IPS-20b (cell line): ENCODE results near the gene RMDN2.

ENCODE experiments used
- H3K27ac ChIP-seq: one replicate; pipeline ENCODE4 v1.5.1; 2013; ENCODE audit warnings: low read length
- H3K27me3 ChIP-seq: 2 replicates; pipeline ENCODE4 v1.6.1; 2013; ENCODE audit warnings: mild to moderate bottlenecking, low read length, inconsistent platforms; ENCODE audit not compliant: insufficient read depth
- H3K36me3 ChIP-seq: 2 replicates; pipeline ENCODE4 v1.6.1; 2013; ENCODE audit warnings: low read depth, mild to moderate bottlenecking, inconsistent platforms, low read length, moderate library complexity; ENCODE audit not compliant: insufficient read depth
- H3K4me1 ChIP-seq: 2 replicates; pipeline ENCODE4 v1.6.1; 2013; ENCODE audit warnings: mild to moderate bottlenecking, control low read depth, inconsistent platforms, low read length, moderate library complexity; ENCODE audit not compliant: insufficient read depth
- H3K4me3 ChIP-seq: 2 replicates; pipeline ENCODE4 v1.5.1; 2013; ENCODE audit warnings: mild to moderate bottlenecking, low read length, inconsistent platforms
- H3K9ac ChIP-seq: 2 replicates; pipeline ENCODE4 v1.6.1; 2013; ENCODE audit warnings: low read depth, mild to moderate bottlenecking, inconsistent platforms, low read length, moderate library complexity
- H3K9me3 ChIP-seq: 2 replicates; pipeline ENCODE4 v1.6.1; 2013; ENCODE audit warnings: mild to moderate bottlenecking, low read depth, low read length, inconsistent platforms; ENCODE audit not compliant: insufficient read depth

The RMDN2 gene

GRCh38 chr2:37904425-37904824, 20.7 kb upstream of the RMDN2 start:
- Histone ChIP-seq H3K36me3 (no peaks in the 10 kb centered on the region), H3K4me1 (no peaks in the 10 kb centered on the region; the same call in 1 of the 2 replicates), H3K9ac (no peak overlapping the region), H3K27me3 (no peaks in the 10 kb centered on the region), H3K9me3 (no peaks in the 10 kb centered on the region; the same call in 1 of the 2 replicates), H3K4me3 (no peak overlapping the region), H3K27ac (no peak overlapping the region)

DNA sequence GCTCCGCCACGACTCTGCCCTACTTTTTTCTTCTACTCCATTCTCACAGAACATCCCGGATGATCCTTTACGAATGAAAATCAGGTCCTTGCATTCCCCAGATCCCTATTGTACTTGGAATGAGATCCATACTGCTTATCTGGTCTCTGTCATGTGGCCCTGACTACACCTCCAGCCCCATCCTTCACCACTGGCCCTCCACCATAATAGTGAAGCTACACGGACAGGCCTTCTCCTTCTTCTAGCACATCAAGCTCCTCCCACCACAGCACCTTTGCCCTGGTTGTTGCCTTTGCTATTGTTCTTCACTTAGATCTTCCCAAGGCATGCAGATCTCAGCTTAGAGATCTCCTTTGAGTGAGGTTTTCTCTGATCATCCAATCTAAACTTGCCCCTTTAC, 20.1 kb upstream of the RMDN2 start:
- Histone ChIP-seq H3K9me3 (no peaks in the 10 kb centered on the region; the same call in 1 of the 2 replicates), H3K36me3 (no peaks in the 10 kb centered on the region), H3K9ac (no peak overlapping the region), H3K4me1 (no peaks in the 10 kb centered on the region; the same call in 1 of the 2 replicates), H3K4me3 (no peak overlapping the region), H3K27ac (no peak overlapping the region), H3K27me3 (no peaks in the 10 kb centered on the region)

- no peak overlapping the region for H3K9ac ChIP-seq
- no peak overlapping the region for H3K4me3 ChIP-seq
Measured at GRCh38 chr2:37906131-37906530, 19.0 kb upstream of the RMDN2 start.

DNA sequence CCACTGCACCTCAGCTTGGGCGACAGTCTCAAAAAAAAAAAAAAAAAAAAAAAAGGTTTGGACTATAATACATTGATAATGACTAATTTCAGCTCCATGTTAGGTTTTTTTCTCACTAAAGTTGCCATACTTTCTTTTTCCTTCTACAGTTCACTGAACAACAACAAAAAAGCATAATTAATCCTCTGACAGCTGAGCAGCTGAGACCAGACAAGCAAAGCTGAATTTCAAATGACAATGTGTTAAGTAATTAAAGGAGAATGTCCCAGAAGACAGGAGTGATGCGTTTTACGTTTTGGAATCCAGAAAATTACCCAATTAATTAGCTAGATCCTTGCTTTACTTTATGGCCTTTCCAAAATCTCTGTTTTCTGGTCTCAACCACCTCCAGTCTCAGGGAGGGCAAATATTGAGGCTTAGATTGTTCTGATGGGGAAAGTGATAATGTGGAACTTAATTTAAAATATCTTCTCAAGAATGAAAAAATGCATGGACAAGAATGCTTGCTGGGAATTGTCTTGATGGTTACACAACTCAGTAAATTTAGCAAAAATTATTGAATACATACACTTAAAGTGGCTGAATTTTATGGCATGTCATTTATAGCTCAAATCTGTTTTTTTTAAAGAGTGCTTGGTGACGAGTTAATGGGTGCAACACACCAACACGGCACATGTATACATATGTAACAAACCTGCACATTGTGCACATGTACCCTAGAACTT, 17.4 kb upstream of the RMDN2 start:
- no peaks in the 10 kb centered on the region for H3K27me3 ChIP-seq
- H3K36me3 ChIP-seq, result no peaks in the 10 kb centered on the region
- no peak overlapping the region for H3K9ac ChIP-seq
- H3K4me1 ChIP-seq, result no peaks in the 10 kb centered on the region; the same call in 1 of the 2 replicates
- H3K27ac ChIP-seq, result no peak overlapping the region
- H3K9me3 ChIP-seq, result no peaks in the 10 kb centered on the region
- H3K4me3 ChIP-seq, result no peak overlapping the region

More at GRCh38 chr2:37906131-37906530, 19.0 kb upstream of the RMDN2 start:
- H3K9me3 ChIP-seq, result no peaks in the 10 kb centered on the region
- H3K4me1 ChIP-seq, result no peaks in the 10 kb centered on the region; the same call in 1 of the 2 replicates
- no peak overlapping the region for H3K27ac ChIP-seq
- H3K27me3 ChIP-seq, result no peaks in the 10 kb centered on the region
- H3K36me3 ChIP-seq, result no peaks in the 10 kb centered on the region

GRCh38 chr2:37911296-37911873, 13.7 kb upstream of the RMDN2 start:
- no peaks in the 10 kb centered on the region for H3K9me3 ChIP-seq
- H3K4me3 ChIP-seq, result no peak overlapping the region
- no peaks in the 10 kb centered on the region for H3K27me3 ChIP-seq
- no peaks in the 10 kb centered on the region for H3K36me3 ChIP-seq
- no peak overlapping the region for H3K27ac ChIP-seq
- H3K9ac ChIP-seq, result no peak overlapping the region
- H3K4me1 ChIP-seq, result no peaks in the 10 kb centered on the region

- no peaks in the 10 kb centered on the region for H3K9me3 ChIP-seq
- H3K27me3 ChIP-seq, result no peaks in the 10 kb centered on the region
- no peak overlapping the region for H3K9ac ChIP-seq
- H3K36me3 ChIP-seq, result no peaks in the 10 kb centered on the region
- H3K27ac ChIP-seq, result no peak overlapping the region
- no peak overlapping the region for H3K4me3 ChIP-seq
- H3K4me1 ChIP-seq, result no peaks in the 10 kb centered on the region
Measured at GRCh38 chr2:37912056-37912455, 13.0 kb upstream of the RMDN2 start.

DNA sequence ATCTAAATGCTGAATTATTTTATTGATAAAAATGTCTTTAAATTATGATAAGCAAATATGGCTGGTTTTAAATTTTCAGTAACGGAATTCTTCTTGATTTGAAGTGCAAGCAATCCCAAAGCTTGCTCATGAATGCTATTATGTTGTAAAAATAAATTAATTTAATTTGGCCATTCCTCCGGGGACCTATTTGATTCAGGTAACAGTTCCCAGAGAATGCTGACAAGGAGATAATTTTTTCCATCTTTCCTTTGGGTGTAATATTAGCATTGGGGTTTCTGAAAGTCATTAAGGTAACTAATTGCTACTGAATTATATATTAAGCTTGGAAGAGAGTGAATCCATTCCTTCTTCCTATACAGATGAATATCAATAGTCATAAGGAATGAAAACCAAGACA, 12.5 kb upstream of the RMDN2 start:
- no peaks in the 10 kb centered on the region for H3K36me3 ChIP-seq
- H3K4me1 ChIP-seq, result no peaks in the 10 kb centered on the region
- H3K27me3 ChIP-seq, result no peaks in the 10 kb centered on the region
- H3K4me3 ChIP-seq, result no peak overlapping the region
- no peak overlapping the region for H3K27ac ChIP-seq
- no peak overlapping the region; the same call in 1 of the 2 replicates for H3K9ac ChIP-seq
- no peaks in the 10 kb centered on the region for H3K9me3 ChIP-seq

- Histone ChIP-seq H3K4me3 (no peak overlapping the region), H3K27ac (no peak overlapping the region), H3K27me3 (no peaks in the 10 kb centered on the region), H3K36me3 (no peaks in the 10 kb centered on the region), H3K4me1 (no peaks in the 10 kb centered on the region), H3K9ac (no peak overlapping the region), H3K9me3 (no peaks in the 10 kb centered on the region)
Measured at GRCh38 chr2:37914340-37914739, 10.7 kb upstream of the RMDN2 start.

DNA sequence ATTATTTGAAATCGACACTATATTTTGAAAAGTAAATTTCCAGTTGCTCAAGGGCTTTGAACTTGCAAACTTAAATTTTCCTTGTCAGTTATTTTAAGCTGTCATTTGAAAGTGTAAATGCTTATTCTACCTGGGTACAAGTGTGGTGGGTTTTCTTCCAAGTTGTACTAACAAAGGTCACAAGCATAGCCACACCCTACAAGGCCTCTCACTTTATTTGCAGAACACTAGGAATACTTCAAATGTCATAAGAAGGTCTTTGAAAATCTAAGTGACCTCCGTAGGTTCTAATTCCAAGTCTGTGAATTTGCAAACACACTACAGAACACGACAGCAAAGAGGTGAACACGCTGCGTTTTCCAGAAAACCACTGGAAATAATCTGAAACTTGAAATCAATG, 9.3 kb upstream of the RMDN2 start:
- no peak overlapping the region for H3K4me3 ChIP-seq
- no peaks in the 10 kb centered on the region for H3K9me3 ChIP-seq
- no peak overlapping the region for H3K9ac ChIP-seq
- H3K27me3 ChIP-seq, result no peaks in the 10 kb centered on the region
- no peaks in the 10 kb centered on the region for H3K36me3 ChIP-seq
- H3K4me1 ChIP-seq, result no peaks in the 10 kb centered on the region
- H3K27ac ChIP-seq, result no peak overlapping the region

GRCh38 chr2:37916512-37917082, 8.5 kb upstream of the RMDN2 start:
- Histone ChIP-seq H3K4me3 (no peak overlapping the region), H3K27ac (no peak overlapping the region), H3K4me1 (no peaks in the 10 kb centered on the region), H3K36me3 (no peaks in the 10 kb centered on the region), H3K9me3 (no peaks in the 10 kb centered on the region), H3K27me3 (no peaks in the 10 kb centered on the region), H3K9ac (no peak overlapping the region)

GRCh38 chr2:37917281-37918228, 7.5 kb upstream of the RMDN2 start:
- H3K36me3 ChIP-seq, result no peaks in the 10 kb centered on the region
- H3K4me3 ChIP-seq, result no peak overlapping the region
- no peak overlapping the region for H3K9ac ChIP-seq
- no peaks in the 10 kb centered on the region for H3K27me3 ChIP-seq
- no peak overlapping the region for H3K27ac ChIP-seq
- H3K4me1 ChIP-seq, result no peaks in the 10 kb centered on the region
- H3K9me3 ChIP-seq, result no peaks in the 10 kb centered on the region
